Measurements from ENCODE around the gene MCM5. TPM values are rescaled to one million over a fixed set of nuclear protein-coding genes. Genes with fewer than 3 reads are reported as not detected.

Gene MCM5
- total and polyA plus RNA-seq, 8 donors: 7.2 to 17.7 (median 12.1) TPM

DNA sequence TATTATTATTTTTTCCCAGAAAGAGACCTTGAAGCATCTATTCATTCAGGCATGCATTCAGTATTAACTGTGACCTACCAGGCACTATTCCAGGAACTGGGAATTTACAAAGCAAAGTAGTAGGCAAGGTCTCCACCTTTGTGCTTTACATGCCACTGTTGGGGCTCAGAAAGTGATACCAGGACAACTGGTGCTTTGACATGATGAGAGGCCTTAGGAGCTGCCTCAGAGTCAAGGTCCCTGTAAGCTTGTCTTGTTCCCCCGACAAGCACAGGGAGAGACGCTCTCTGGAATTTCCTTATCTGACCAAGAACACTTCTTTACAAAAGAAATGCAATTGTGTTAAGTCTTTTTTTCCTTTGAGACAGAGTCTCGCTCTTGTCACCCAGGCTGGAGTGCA lies 21.3 kb upstream of the MCM5 start:
- WGBS, 2 donors: 78 to 86% methylated on average over 3 of the region's 3 CpGs
- ATAC-seq: no peak

DNA sequence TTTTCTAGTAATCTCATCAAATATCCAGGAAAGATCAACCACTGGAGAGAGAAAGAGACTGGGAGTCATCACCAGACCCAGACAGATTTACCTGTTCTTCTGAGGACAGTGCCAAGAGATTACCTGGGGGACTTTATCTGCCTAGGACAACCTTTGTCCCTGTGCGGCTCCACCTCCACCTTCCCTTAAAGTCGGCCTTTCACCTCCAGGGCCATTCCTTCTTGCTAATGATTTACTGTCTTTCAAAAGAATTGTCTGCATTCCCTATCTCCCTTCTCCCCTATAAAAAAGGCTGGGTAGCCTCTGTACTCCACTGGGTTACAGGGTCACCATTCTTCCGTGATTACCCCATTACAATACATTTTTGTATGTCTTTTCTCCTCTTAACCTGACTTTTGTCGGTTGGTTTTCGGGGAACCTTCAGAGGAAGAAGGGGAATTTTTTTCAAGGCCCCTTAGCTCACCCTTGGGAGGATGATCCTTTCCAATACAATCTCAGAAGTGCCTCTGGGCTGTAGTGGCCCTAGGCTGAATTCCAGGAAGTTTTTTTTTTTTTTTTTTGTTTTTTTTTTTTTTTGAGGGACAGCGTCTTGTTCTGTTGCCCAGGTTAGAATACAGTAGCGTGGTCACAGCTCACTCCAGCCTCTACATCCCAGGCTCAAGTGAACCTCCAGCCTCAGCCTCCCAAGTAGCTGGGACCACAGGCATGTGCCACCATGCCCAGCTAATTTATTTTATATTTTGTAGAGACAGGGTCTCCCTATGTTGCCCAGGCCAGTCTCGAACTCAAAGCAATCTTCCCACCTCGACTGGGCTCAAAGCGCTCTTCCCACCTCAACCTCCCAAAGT lies 20.6 kb upstream of the MCM5 start:
- no peaks in the 10 kb centered on the region for H3K27me3 ChIP-seq
- no peak for DNase-seq
- no peaks in the 10 kb centered on the region for H3K9me3 ChIP-seq
- peaks cover 0 to 9% (median 0%) of the 10 kb centered on the region in 3 donors for H3K4me1 ChIP-seq
- TF ChIP-seq, protein P1, sequence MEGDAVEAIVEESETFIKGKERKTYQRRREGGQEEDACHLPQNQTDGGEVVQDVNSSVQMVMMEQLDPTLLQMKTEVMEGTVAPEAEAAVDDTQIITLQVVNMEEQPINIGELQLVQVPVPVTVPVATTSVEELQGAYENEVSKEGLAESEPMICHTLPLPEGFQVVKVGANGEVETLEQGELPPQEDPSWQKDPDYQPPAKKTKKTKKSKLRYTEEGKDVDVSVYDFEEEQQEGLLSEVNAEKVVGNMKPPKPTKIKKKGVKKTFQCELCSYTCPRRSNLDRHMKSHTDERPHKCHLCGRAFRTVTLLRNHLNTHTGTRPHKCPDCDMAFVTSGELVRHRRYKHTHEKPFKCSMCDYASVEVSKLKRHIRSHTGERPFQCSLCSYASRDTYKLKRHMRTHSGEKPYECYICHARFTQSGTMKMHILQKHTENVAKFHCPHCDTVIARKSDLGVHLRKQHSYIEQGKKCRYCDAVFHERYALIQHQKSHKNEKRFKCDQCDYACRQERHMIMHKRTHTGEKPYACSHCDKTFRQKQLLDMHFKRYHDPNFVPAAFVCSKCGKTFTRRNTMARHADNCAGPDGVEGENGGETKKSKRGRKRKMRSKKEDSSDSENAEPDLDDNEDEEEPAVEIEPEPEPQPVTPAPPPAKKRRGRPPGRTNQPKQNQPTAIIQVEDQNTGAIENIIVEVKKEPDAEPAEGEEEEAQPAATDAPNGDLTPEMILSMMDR (IDR thresholded peaks at IDR 0.05): no peak
- no peak for ATAC-seq
- no peaks in the 10 kb centered on the region for H3K36me3 ChIP-seq
- H3K27ac ChIP-seq: peak overlapping the region in 2 of 4 donors; percentile 53 to 54
- WGBS, 2 donors: 66 to 72% methylated on average over 10 of the region's 10 CpGs
- no peak for FAIRE-seq
- no peak overlapping the region for H3K4me3 ChIP-seq
- intact Hi-C loops (cut with DNase I): no loop called here

More for the DNA sequence above, 21.3 kb upstream of the MCM5 start:
- DNase-seq (no peak), FAIRE-seq (no peak)
- intact Hi-C loops (cut with DNase I): no loop called here
- H3K27ac ChIP-seq: peak overlapping the region in 1 of 4 donors; percentile 54
- H3K36me3 ChIP-seq: no peaks in the 10 kb centered on the region
- H3K27me3 ChIP-seq: no peaks in the 10 kb centered on the region
- H3K9me3 ChIP-seq: no peaks in the 10 kb centered on the region
- H3K4me1 ChIP-seq: peaks cover 0 to 9% (median 0%) of the 10 kb centered on the region in 3 donors
- H3K4me3 ChIP-seq: no peak overlapping the region
- TF ChIP-seq, protein P1 (IDR thresholded peaks at IDR 0.05): no peak

DNA sequence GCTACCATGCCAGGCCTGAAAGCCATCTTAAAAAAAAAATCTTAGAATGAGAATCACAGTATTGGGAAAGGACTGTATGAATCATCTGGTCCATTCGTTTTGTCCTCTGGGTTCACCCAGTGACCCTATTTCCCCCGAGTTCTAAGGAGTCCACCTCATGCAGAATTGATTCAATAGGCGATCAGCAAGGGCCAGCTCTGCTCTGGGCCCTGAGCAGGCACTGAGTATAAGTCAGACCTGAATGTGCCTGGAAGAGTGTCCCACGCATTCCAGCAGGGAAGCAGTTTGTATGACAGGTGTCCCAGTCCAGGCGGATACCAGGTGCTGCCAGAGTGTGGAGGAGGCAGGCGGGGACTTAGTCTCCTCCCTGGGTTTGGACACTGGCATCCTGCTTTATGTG lies 19.9 kb upstream of the MCM5 start:
- peaks cover 0 to 9% (median 0%) of the 10 kb centered on the region in 3 donors for H3K4me1 ChIP-seq
- FAIRE-seq: no peak

DNA sequence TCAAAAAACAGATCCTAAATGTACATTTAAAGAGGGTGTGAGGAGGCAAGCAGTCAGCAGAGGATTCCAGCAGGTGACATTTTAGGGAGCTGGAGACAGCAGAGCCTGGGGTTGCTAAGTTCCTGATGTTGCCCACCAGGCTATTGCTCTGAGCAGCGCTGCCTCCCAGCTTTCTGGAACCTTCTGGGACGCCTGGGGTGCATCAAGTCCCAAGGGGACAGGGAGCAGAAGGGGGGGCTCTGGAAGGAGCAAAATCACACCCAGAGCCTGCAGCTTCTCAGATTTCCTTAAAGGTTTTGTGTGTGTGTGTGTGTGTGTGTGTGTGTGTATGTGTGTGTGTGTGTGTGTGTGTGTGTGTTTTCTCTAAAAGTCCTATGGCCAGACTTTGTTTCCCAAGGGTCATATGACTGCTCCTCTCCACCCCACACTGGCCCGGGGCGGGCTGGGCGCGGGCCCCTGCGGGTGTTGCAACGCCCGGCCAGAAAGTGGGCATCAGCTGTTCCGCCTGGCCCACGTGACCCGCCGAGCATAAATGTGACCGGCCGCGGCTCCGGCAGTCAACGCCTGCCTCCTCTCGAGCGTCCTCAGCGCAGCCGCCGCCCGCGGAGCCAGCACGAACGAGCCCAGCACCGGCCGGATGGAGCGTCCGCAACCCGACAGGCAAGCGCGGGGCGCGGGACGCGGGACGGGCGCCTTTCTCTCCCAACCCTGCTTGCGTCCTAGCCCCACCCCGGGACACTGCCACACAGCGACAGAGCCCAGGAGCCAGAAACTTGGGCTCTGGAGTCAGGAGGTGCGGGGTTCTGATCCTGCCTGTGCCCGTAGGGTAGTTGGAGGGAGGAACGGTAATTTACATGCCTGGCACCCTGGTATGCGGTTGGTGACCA lies 19.2 kb upstream of the MCM5 start, which contains the start of gene HMOX1:
TSS of gene HMOX1 (plus strand) at position 560 of the 887 bp plus-strand sequence. CDS start at position 638, 78 bp downstream.
- intact Hi-C loops (cut with DNase I): no loop called here
- Histone ChIP-seq H3K9me3 (no peaks in the 10 kb centered on the region), H3K4me3 (peak within 1 kb of the TSS; percentile 11 to 62 (median 36)), H3K27me3 (no peaks in the 10 kb centered on the region), H3K36me3 (no peaks in the 10 kb centered on the region), H3K27ac (peak within 1 kb of the TSS; percentile 14 to 68 (median 40)), H3K4me1 (peaks cover 0 to 9% (median 0%) of the 10 kb centered on the region in 3 donors)
- peak; percentile 81 to 90 (median 84) for ATAC-seq
- DNase-seq: peak; percentile 83 to 94 (median 88)
- 4 to 5% methylated on average over 38 to 47 of the region's 47 CpGs for whole genome bisulfite sequencing, 2 donors
- FAIRE-seq: no peak
- TF ChIP-seq, protein P1 (IDR thresholded peaks at IDR 0.05): no peak

More for the DNA sequence above, 19.9 kb upstream of the MCM5 start:
- Histone ChIP-seq H3K27me3 (no peaks in the 10 kb centered on the region), H3K9me3 (no peaks in the 10 kb centered on the region), H3K27ac (peak overlapping the region in 1 of 4 donors; percentile 53), H3K36me3 (no peaks in the 10 kb centered on the region), H3K4me3 (no peak overlapping the region)
- ATAC-seq (no peak), DNase-seq (no peak)
- TF ChIP-seq, protein P1 (IDR thresholded peaks at IDR 0.05): no peak
- intact Hi-C loops (cut with DNase I): no loop called here
- 90 to 95% methylated on average over 6 of the region's 6 CpGs for WGBS, 2 donors

Measured in pancreas (tissue), 10 donors.